HG02610 (cell line): ENCODE measurements around the gene STX11.

ENCODE experiments used
- ATAC-seq: cut with Tn5 transposase; IDR thresholded peaks from one replicate; pipeline ENCODE4 v1.9.1; 2021; ENCODE audit warnings: mild to moderate bottlenecking, moderate library complexity; ENCODE audit not compliant: unreplicated experiment

Gene STX11

DNA sequence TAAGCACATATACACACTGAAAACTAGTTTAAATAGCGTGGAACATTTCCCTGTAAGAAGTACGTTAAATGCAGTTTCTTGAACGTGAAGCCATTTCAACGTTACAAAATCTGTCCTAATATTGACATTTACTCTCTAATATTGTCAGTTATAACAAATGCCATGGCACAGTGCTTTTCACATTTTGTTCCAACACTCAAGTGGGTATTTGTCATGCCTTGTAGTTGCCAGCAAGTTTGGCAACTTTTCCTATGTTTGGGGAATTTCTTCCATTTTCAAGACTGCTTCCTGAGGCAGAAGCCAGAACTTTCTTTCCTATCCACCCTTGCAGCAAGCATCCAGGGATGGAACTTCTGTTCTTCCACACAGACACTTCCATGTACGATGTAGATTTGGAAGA is 63.0 kb downstream of the STX11 start:
- ATAC-seq: no peak

- ATAC-seq: no peak
These were observed 63.7 kb downstream of the STX11 start for GRCh38 chr6:144214029-144214428.

DNA sequence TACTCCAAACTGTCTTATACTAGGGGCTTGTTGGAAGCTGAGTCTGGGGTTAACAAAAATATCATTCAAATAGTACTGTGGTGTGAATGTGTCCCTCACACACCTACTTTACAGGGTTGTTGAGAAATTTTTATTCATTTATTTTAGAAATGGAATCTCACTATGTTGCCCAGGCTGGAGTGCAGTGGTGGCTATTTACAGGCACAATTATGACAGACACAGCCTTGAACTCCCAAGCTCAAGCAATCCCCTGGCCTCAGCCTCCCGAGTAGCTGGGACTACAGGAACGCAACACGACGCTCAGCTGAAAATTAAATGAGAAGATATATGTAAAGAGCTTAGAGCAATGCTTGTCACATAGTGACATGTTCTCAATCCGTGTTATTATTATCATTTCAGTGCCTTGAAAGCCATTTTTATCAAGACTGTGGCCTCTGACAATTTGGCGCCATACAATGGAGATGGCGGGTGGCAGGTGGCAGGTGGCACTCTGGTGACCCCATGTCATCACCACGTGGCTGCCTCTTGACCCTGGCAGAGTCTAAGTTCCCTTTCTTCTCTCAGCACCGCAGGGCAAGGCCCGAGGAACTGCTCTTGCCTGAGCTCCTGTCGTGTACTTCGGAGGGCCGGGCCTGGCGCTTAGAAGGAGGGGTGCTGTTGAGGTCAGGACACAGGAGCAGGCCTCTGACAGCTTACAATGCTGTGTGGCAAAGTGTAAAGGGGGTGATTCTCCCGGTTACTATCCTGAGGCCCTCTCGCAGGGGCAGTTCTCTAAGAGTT is 64.5 kb downstream of the STX11 start:
- no peak for ATAC-seq

GRCh38 chr6:144215402-144215931 is 65.2 kb downstream of the STX11 start:
- ATAC-seq: no peak

- peak; percentile 91 for ATAC-seq
These were observed 65.8 kb downstream of the STX11 start for GRCh38 chr6:144215932-144216667.

DNA sequence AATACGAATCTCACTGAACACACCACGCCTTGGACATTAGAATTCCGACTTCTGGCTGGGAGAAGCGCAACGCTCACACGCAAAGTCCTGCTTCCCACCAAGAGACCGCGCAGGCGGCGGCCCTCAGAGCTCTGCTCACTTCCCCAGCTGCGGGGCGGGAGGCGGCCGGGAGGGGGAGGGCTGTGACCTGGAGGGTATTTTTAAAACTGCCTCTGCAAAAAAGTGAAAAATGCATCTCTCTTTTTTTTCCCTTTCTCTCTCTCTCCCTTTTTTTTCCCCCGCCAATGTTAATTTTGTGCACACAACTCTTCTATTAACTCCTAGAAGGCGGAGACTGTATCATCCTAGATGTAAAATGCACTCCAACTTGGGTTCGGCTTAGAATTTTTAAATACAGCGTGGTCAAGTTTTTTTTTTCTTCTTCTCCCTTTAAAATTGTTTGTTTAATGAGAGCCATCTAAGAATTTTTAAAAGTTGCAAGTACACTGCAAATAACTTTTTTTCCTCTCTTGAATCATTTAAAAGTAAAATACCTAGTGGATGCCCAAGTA is 66.4 kb downstream of the STX11 start:
- peak; percentile 46 for ATAC-seq

GRCh38 chr6:144217264-144217663 is 66.9 kb downstream of the STX11 start:
- ATAC-seq: no peak

DNA sequence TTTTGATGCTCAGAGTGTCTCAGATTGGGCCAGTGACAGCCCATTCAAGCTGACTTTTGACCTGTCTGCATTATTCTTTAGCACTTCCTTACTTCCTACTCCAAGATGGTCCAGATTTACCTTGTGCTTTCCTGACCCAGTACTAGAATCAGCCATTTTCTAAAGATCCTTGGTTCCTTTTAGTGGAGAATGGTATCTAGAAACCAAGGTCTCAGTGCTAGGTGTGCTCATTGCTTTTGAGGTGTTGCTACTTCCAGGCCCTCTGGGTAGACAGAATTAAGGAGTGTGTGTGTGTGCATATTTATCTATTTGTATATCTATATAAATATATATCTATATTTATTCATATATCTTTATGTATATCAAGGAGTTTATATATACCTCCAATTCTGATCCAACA is 67.5 kb downstream of the STX11 start:
- ATAC-seq: no peak

GRCh38 chr6:144219056-144219685 is 68.9 kb downstream of the STX11 start:
- no peak for ATAC-seq

GRCh38 chr6:144220031-144220790 is 69.9 kb downstream of the STX11 start:
- no peak for ATAC-seq

GRCh38 chr6:144223686-144224085 is 73.4 kb downstream of the STX11 start:
- ATAC-seq: no peak

DNA sequence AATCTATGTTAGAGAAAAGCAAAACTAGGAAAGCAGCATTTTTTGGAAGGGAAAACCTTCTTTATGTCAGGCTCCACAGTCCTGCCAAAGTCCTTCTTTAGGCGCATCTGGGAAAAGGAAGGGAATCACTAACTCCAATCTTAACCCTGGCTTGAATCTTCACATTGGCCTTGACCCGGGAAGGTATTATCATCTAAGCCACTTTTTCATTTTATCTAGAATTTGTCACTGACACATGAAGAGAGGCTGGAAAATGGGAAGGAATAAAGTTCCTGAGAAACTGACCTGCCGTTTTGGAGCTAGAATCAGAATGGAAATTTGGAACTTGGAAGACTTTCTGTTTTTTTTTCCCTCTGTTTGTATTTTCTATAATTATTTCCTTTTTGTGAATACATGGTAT is 81.4 kb downstream of the STX11 start:
- no peak for ATAC-seq

GRCh38 chr6:144232176-144232831 is 82.0 kb downstream of the STX11 start:
- no peak for ATAC-seq

- no peak for ATAC-seq
These were observed 82.5 kb downstream of the STX11 start for GRCh38 chr6:144232832-144233230.

- no peak for ATAC-seq
These were observed 84.1 kb downstream of the STX11 start for GRCh38 chr6:144234399-144234798.

- ATAC-seq: no peak
These were observed 84.6 kb downstream of the STX11 start for GRCh38 chr6:144234935-144235334.
